MM.1S (cell line): ENCODE data around the gene PPP2R2C.

Experiments used
- DNase-seq: peaks from one replicate; pipeline ENCODE4 v3.0.0-alpha.2; 2015
- H2AFZ ChIP-seq: fragments of 300-600 bp; sonication (generic); 2 replicates; pipeline ENCODE4 v1.6.0; 2016; ENCODE audit warnings: antibody characterized with exemption, low read length
- H3F3A ChIP-seq: fragments of 300-600 bp; sonication (generic); 2 replicates; pipeline ENCODE4 v1.6.1; 2016; ENCODE audit warnings: mild to moderate bottlenecking, antibody characterized with exemption, low read length, moderate library complexity, mixed read lengths; ENCODE audit not compliant: insufficient read depth
- H3K27ac ChIP-seq: fragments of 300-600 bp; sonication (generic); 2 replicates; pipeline ENCODE4 v1.5.1; 2016; ENCODE audit warnings: mild to moderate bottlenecking, low read length
- H3K27me3 ChIP-seq: fragments of 300-600 bp; sonication (generic); replicated peaks from 2 replicates; pipeline ENCODE4 v1.6.0; 2016; ENCODE audit warnings: low read length; ENCODE audit not compliant: insufficient read depth
- H3K36me3 ChIP-seq: fragments of 300-600 bp; sonication (generic); replicated peaks from 2 replicates; pipeline ENCODE4 v1.6.1; 2016; ENCODE audit warnings: mild to moderate bottlenecking, low read length, mixed read lengths; ENCODE audit not compliant: insufficient read depth
- H3K4me1 ChIP-seq: fragments of 300-600 bp; sonication (generic); 2 replicates; pipeline ENCODE4 v1.6.1; 2016; ENCODE audit warnings: low read length, mixed read lengths
- H3K4me2 ChIP-seq: fragments of 300-600 bp; sonication (generic); 2 replicates; pipeline ENCODE4 v1.6.0; 2016; ENCODE audit warnings: low read depth, low read length
- H3K4me3 ChIP-seq: fragments of 300-600 bp; sonication (generic); 2 replicates; pipeline ENCODE4 v1.5.1; 2016; ENCODE audit warnings: low read length, mixed read lengths
- H3K79me2 ChIP-seq: fragments of 300-600 bp; sonication (generic); 2 replicates; pipeline ENCODE4 v1.6.1; 2016; ENCODE audit warnings: mixed run types, low read length, mixed read lengths
- H3K9ac ChIP-seq: fragments of 300-600 bp; sonication (generic); 2 replicates; pipeline ENCODE4 v1.6.1; 2016; ENCODE audit warnings: low read length, mixed read lengths
- H3K9me2 ChIP-seq: fragments of 300-600 bp; sonication (generic); replicated peaks from 2 replicates; pipeline ENCODE4 v1.6.1; 2016; ENCODE audit warnings: mild to moderate bottlenecking, low read length, mixed read lengths; ENCODE audit not compliant: insufficient read depth
- H3K9me3 ChIP-seq: fragments of 300-600 bp; sonication (generic); replicated peaks from 2 replicates; pipeline ENCODE4 v1.6.1; 2016; ENCODE audit warnings: mild to moderate bottlenecking, low read length, mixed read lengths; ENCODE audit not compliant: insufficient read depth
- H4K20me1 ChIP-seq: fragments of 300-600 bp; sonication (generic); 2 replicates; pipeline ENCODE4 v1.6.1; 2016; ENCODE audit warnings: mild to moderate bottlenecking, low read length, moderate library complexity, mixed read lengths; ENCODE audit not compliant: insufficient read depth
- CTCF ChIP-seq: fragments of 300-600 bp; sonication (generic); IDR thresholded peaks from 2 replicates; pipeline ENCODE4 v1.5.1; 2016; ENCODE audit warnings: antibody characterized with exemption, low read length, mixed read lengths
- EZH2 ChIP-seq: fragments of 300-600 bp; sonication (generic); optimal IDR thresholded peaks from 2 replicates; pipeline ENCODE3; 2017; ENCODE audit warnings: low read depth, mild to moderate bottlenecking, antibody characterized with exemption, low read length, mixed read lengths
- EZH2phosphoT487 ChIP-seq: fragments of 300-600 bp; sonication (generic); IDR thresholded peaks from 2 replicates; pipeline ENCODE4 v1.6.1; 2018; ENCODE audit warnings: antibody characterized with exemption, low read length

PPP2R2C gene

GRCh38 chr4:6278801-6279197, 193.6 kb downstream of the PPP2R2C start:
- H4K20me1 ChIP-seq, result no peaks in the 10 kb centered on the region
- DNase-seq, result peak; percentile 93
- H3K9me3 ChIP-seq, result no peaks in the 10 kb centered on the region
- H3K9ac ChIP-seq, result peak overlapping the region; percentile 57; the same call in 1 of the 2 replicates
- 0 out of 2 replicates have a peak overlapping the region, but pooled peaks have one; percentile 36 for H2AFZ ChIP-seq
- TF ChIP-seq EZH2 (no peak), CTCF (no peak), EZH2phosphoT487 (no peak)
- peaks cover 14% of the 10 kb centered on the region for H3F3A ChIP-seq
- no peak overlapping the region for H3K4me3 ChIP-seq
- H3K79me2 ChIP-seq, result peaks cover 6% of the 10 kb centered on the region; the same call in 1 of the 2 replicates
- peak overlapping the region; percentile 88; the same call in 1 of the 2 replicates for H3K27ac ChIP-seq
- peaks cover 26% of the 10 kb centered on the region for H3K4me1 ChIP-seq
- peak overlapping the region; percentile 67 for H3K4me2 ChIP-seq
- no peaks in the 10 kb centered on the region for H3K9me2 ChIP-seq
- no peaks in the 10 kb centered on the region for H3K27me3 ChIP-seq
- H3K36me3 ChIP-seq, result no peaks in the 10 kb centered on the region

- Histone ChIP-seq H3K27ac (peak overlapping the region; percentile 88), H3K4me3 (peak overlapping the region; percentile 21; the same call in 1 of the 2 replicates), H2AFZ (peak overlapping the region; percentile 36; the same call in 1 of the 2 replicates), H3K79me2 (peaks cover 6% of the 10 kb centered on the region; the same call in 1 of the 2 replicates), H3K9me2 (no peaks in the 10 kb centered on the region), H3K4me2 (peak overlapping the region; percentile 67), H3F3A (peaks cover 14% of the 10 kb centered on the region), H3K9ac (peak overlapping the region; percentile 57), H3K9me3 (no peaks in the 10 kb centered on the region), H3K4me1 (peaks cover 26% of the 10 kb centered on the region), H4K20me1 (no peaks in the 10 kb centered on the region), H3K27me3 (no peaks in the 10 kb centered on the region), H3K36me3 (no peaks in the 10 kb centered on the region)
- TF ChIP-seq CTCF (no peak), EZH2 (no peak), EZH2phosphoT487 (no peak)
- no peak for DNase-seq
Observed at GRCh38 chr4:6277935-6278800, 194.2 kb downstream of the PPP2R2C start.

- Histone ChIP-seq H3K27ac (no peak overlapping the region), H3K79me2 (peaks cover 6% of the 10 kb centered on the region; the same call in 1 of the 2 replicates), H3K27me3 (no peaks in the 10 kb centered on the region), H4K20me1 (no peaks in the 10 kb centered on the region), H3K4me1 (peaks cover 26% of the 10 kb centered on the region), H2AFZ (no peak overlapping the region), H3K9ac (no peak overlapping the region), H3K9me2 (no peaks in the 10 kb centered on the region), H3K4me3 (no peak overlapping the region), H3F3A (peaks cover 14% of the 10 kb centered on the region), H3K9me3 (no peaks in the 10 kb centered on the region), H3K4me2 (peak overlapping the region; percentile 67; the same call in 1 of the 2 replicates), H3K36me3 (no peaks in the 10 kb centered on the region)
- no peak for TF ChIP-seq CTCF
- TF ChIP-seq EZH2phosphoT487, result no peak
- no peak for TF ChIP-seq EZH2
- no peak for DNase-seq
Observed at GRCh38 chr4:6277139-6277802, 195.1 kb downstream of the PPP2R2C start.
